Measurements from ENCODE around the gene LAP3.

GRCh38 chr4:17583941-17584340 lies 6.9 kb downstream of the LAP3 start:
- no peak for TF ChIP-seq EP300 (IDR thresholded peaks at IDR 0.05)
- TF ChIP-seq CTCF (IDR thresholded peaks at IDR 0.05): no peak

Data from sigmoid colon (tissue), 4 donors.